PC-3 (cell line): ENCODE data around the gene MCL1. TPM values are rescaled to one million over a fixed set of nuclear protein-coding genes. Genes with fewer than 3 reads are reported as not detected.
"Not testable (repeated sequence)": the region's sequence is repeated elsewhere in the genome, so short reads cannot be mapped to it uniquely, and the experiment has no call there.

Source experiments
- ATAC-seq: fragments of 200-7000 bp; cut with Tn5 transposase; 2 replicates; pipeline ENCODE4 v1.9.1; 2020; ENCODE audit warnings: mild to moderate bottlenecking, moderate library complexity
- BruUV-seq: library from RNA; stranded (reverse); fragments of 400-500 nt; replicated peaks from 2 replicates; lab custom pipeline; 2021; lab: Mats Ljungman, UMichigan
- CTCF ChIA-PET: fragments of 300-600 bp; sonication (Branson Sonifier 250); formaldehyde crosslinking; loops from one replicate; lab custom pipeline; 2022; ENCODE audit warnings: antibody characterized with exemption; lab: Charles Lee
- POLR2A ChIA-PET: fragments of 300-600 bp; sonication (Branson Sonifier 250); formaldehyde crosslinking; loops from one replicate; lab custom pipeline; 2022; ENCODE audit warnings: antibody characterized with exemption; ENCODE audit not compliant: unreplicated experiment; lab: Charles Lee
- DNase-seq: peaks from one replicate; pipeline ENCODE4 v3.0.0-alpha.2; 2015
- H2AFZ ChIP-seq: fragments of 300-600 bp; sonication (generic); 2 replicates; pipeline ENCODE4 v1.6.0; 2016; ENCODE audit warnings: antibody characterized with exemption, low read length
- H3F3A ChIP-seq: fragments of 300-600 bp; sonication (generic); one replicate; pipeline ENCODE4 v1.6.0; 2017; ENCODE audit warnings: antibody characterized with exemption, low read length, control low read depth, mild to moderate bottlenecking; ENCODE audit not compliant: unreplicated experiment
- H3K27ac ChIP-seq: fragments of 300-600 bp; sonication (generic); 2 replicates; pipeline ENCODE4 v1.5.1; 2016; ENCODE audit warnings: mild to moderate bottlenecking, low read length
- H3K27me3 ChIP-seq: fragments of 300-600 bp; sonication (generic); 2 replicates; pipeline ENCODE4 v1.6.1; 2016; ENCODE audit warnings: low read length, mixed read lengths
- H3K36me3 ChIP-seq: fragments of 300-600 bp; sonication (generic); 2 replicates; pipeline ENCODE4 v1.6.1; 2016; ENCODE audit warnings: low read depth, mixed run types, low read length, mixed read lengths
- H3K4me1 ChIP-seq: fragments of 300-600 bp; sonication (generic); 2 replicates; pipeline ENCODE4 v1.5.1; 2016; ENCODE audit warnings: low read length; ENCODE audit not compliant: insufficient read depth
- H3K4me2 ChIP-seq: fragments of 300-600 bp; sonication (generic); 2 replicates; pipeline ENCODE4 v1.6.0; 2016; ENCODE audit warnings: low read length
- H3K4me3 ChIP-seq: fragments of 300-600 bp; sonication (generic); 2 replicates; pipeline ENCODE4 v1.5.1; 2016; ENCODE audit warnings: mild to moderate bottlenecking, low read length, mixed read lengths
- H3K79me2 ChIP-seq: fragments of 300-600 bp; sonication (generic); 2 replicates; pipeline ENCODE4 v1.6.1; 2017; ENCODE audit warnings: low read length, mixed read lengths
- H3K9ac ChIP-seq: fragments of 300-600 bp; sonication (generic); 2 replicates; pipeline ENCODE4 v1.6.0; 2016; ENCODE audit warnings: mild to moderate bottlenecking, low read length
- H3K9me2 ChIP-seq: fragments of 300-600 bp; sonication (generic); replicated peaks from 2 replicates; pipeline ENCODE4 v1.6.1; 2016; ENCODE audit warnings: mixed run types, low read length, mixed read lengths
- H3K9me3 ChIP-seq: fragments of 300-600 bp; sonication (generic); 2 replicates; pipeline ENCODE4 v1.6.1; 2016; ENCODE audit warnings: low read length, mixed read lengths
- H4K20me1 ChIP-seq: fragments of 300-600 bp; sonication (generic); 2 replicates; pipeline ENCODE4 v1.6.1; 2016; ENCODE audit warnings: low read length, mixed read lengths
- CTCF ChIP-seq: fragments of 300-600 bp; sonication (generic); conservative IDR thresholded peaks from 2 replicates; pipeline ENCODE4 v1.5.1; 2017; ENCODE audit warnings: antibody characterized with exemption, low read depth, mild to moderate bottlenecking, low read length
- EZH2 ChIP-seq: fragments of 300-600 bp; sonication (generic); IDR thresholded peaks from one replicate; pipeline ENCODE4 v1.6.1; 2017; ENCODE audit warnings: antibody characterized with exemption, mild to moderate bottlenecking, low read length; ENCODE audit not compliant: unreplicated experiment
- EZH2phosphoT487 ChIP-seq: fragments of 300-600 bp; sonication (generic); IDR thresholded peaks from 2 replicates; pipeline ENCODE4 v1.6.1; 2018; ENCODE audit warnings: mild to moderate bottlenecking, antibody characterized with exemption, low read length, borderline replicate concordance
- intact Hi-C: fragments of 100-400 bp; cut with micrococcal nuclease; formaldehyde crosslinking; loops from 2 replicates; pipeline ENCODE4 v1.9.0; 2023
- total RNA-seq: library from RNA; depleted of rRNA; stranded (reverse); fragments of >200 nt; gene quantifications from 2 replicates; pipeline ENCODE4 v1.2.3, GENCODE V29; 2014

MCL1 gene
- total RNA-seq, 1 experiment from 2014 or later: 285 TPM

DNA sequence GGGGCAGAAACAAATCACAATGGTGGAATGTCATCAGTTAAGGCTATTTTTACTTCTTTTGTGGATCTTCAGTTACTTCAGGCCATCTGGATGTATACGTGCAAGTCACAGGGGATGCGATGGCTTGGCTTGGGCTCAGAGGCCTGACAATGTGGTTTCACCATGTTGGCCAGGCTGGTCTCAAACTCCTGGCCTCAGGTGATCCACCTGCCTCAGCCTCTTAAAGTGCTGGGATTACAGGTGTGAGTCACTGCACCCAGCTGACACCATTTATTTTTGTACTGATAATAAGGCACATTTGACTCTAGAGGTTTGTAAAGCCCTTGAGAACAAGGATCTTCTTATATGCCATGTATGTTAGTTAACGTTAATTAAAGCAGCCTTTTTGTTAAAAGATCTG lies 1.6 kb upstream of the MCL1 start:
- H3K79me2 ChIP-seq: peaks cover 44% of the 10 kb centered on the region
- H3F3A ChIP-seq, ATAC-seq, H2AFZ ChIP-seq, BruUV-seq, H3K9me3 ChIP-seq, H3K4me2 ChIP-seq, H3K27ac ChIP-seq, DNase-seq, H3K9ac ChIP-seq, CTCF ChIA-PET, intact Hi-C loops, H3K9me2 ChIP-seq, POLR2A ChIA-PET, H3K4me3 ChIP-seq, H3K27me3 ChIP-seq: not testable (repeated sequence)
- peaks cover 31% of the 10 kb centered on the region for H3K36me3 ChIP-seq
- H3K4me1 ChIP-seq: peaks cover 11% of the 10 kb centered on the region
- peaks cover 33% of the 10 kb centered on the region for H4K20me1 ChIP-seq

DNA sequence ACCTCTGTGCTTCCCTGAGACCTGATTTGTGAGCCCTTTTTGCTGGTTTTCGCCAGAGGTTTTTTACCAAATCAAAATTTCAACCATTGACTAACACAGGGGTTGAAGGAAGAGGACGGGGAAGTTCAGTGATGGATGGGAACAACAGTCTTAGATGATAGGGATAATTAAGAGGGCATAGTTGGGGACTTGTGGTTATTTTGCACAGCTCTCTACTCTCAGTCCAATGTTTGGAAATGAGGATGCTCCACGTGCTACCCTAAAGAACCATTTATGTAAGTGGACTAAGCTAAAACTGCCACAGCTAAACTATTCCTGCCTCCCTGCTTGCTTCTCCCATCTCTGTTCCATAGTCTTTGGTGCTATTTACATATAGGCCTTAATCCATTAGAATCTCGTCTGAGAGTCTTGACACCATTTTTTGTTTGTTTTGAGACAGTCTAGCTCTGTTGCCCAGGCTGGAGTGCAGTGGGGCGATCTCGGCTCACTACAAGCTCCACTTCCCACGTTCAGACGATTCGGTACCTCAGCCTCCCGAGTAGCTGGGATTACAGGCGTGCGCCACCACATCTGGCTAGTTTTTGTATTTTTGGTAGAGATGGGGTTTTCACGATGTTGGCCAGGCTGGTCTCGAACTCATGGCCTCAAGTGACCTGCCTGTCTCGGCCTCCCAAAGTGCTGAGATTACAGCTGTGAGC lies 684 bp upstream of the MCL1 start:
- peaks cover 39% of the 10 kb centered on the region for H3K36me3 ChIP-seq
- DNase-seq: no peak

More for the DNA sequence above, 684 bp upstream of the MCL1 start:
- H3K4me3 ChIP-seq: peak overlapping the region; percentile 93
- no peaks in the 10 kb centered on the region for H3K9me3 ChIP-seq
- peaks cover 8% of the 10 kb centered on the region for H3F3A ChIP-seq
- H3K27me3 ChIP-seq: no peaks in the 10 kb centered on the region
- peaks cover 42% of the 10 kb centered on the region for H4K20me1 ChIP-seq
- H3K9ac ChIP-seq: peak overlapping the region; percentile 98
- H3K9me2 ChIP-seq: no peaks in the 10 kb centered on the region
- ChIA-PET CTCF (interaction anchor here (1.0 to 1.6 kb wide), 3 partner anchors 18 to 49 kb away, joined by 3 to 5 read pairs (median 3); partner anchors contain the start of gene ENSA), POLR2A (interaction anchor here (0.6 to 2.6 kb wide), 18 partner anchors 12 to 346 kb away, joined by 3 to 31 read pairs (median 6); partner anchors contain the start of genes ECM1, ENSA, GOLPH3L and RPRD2)
- peaks cover 20% of the 10 kb centered on the region for H3K4me1 ChIP-seq
- no peak for TF ChIP-seq EZH2
- TF ChIP-seq CTCF: no peak
- no peak for TF ChIP-seq EZH2phosphoT487
- H2AFZ ChIP-seq: peak overlapping the region; percentile 68
- BruUV-seq: TSS peak; percentile 69
- peak overlapping the region; percentile 74 for H3K27ac ChIP-seq
- peaks cover 53% of the 10 kb centered on the region for H3K79me2 ChIP-seq
- ATAC-seq: no peak
- intact Hi-C loops: loop anchor here (1.0 to 5.0 kb wide), 5 partner anchors 19 to 232 kb away; no protein-coding TSS in a partner anchor
- H3K4me2 ChIP-seq: peak overlapping the region; percentile 85
